Muscle of leg (tissue), 11 donors: Measurements from ENCODE around the gene TRABD2B. TPM values are rescaled to one million over a fixed set of nuclear protein-coding genes. Genes with fewer than 3 reads are reported as not detected.

Experiments
- DNase-seq: peaks from one replicate; pipeline ENCODE4 v3.0.0; 2013
- H3K27ac ChIP-seq: one replicate; pipeline ENCODE4 v1.5.1; 2013; ENCODE audit warnings: mild to moderate bottlenecking, low read length, control low read depth
- H3K27me3 ChIP-seq: one replicate; pipeline ENCODE4 v1.6.1; 2013; ENCODE audit warnings: low read length; ENCODE audit not compliant: control insufficient read depth, insufficient read depth
- H3K36me3 ChIP-seq: one replicate; pipeline ENCODE4 v1.6.1; 2013; ENCODE audit warnings: low read length; ENCODE audit not compliant: control insufficient read depth, insufficient read depth
- H3K4me1 ChIP-seq: one replicate; pipeline ENCODE4 v1.6.1; 2013; ENCODE audit warnings: low read length; ENCODE audit not compliant: control insufficient read depth, insufficient read depth
- H3K4me3 ChIP-seq: one replicate; pipeline ENCODE4 v1.5.1; 2013; ENCODE audit warnings: low read length, control low read depth
- H3K9me3 ChIP-seq: replicated peaks from 2 replicates; pipeline ENCODE4 v1.6.1; 2013; ENCODE audit warnings: low read depth, low read length; ENCODE audit not compliant: control insufficient read depth
- WGBS: methylation state at CpG from one replicate; pipeline ENCODE4 v1.1.5; 2013; ENCODE audit warnings: missing lambda C conversion rate; ENCODE audit not compliant: insufficient coverage; 5-methylcytosine and 5-hydroxymethylcytosine counted together
- polyA plus RNA-seq, 8 donors: library from polyadenylated mRNA; unstranded; fragments of 120-200 nt; gene quantifications; one replicate each; pipeline versions ENCODE4 v1.2.1 to v1.2.3, GENCODE V29; 2013; ENCODE audit warnings: inconsistent platforms in 1 of 8, low replicate concordance in 1 of 8; ENCODE audit not compliant: insufficient read length in 8 of 8, insufficient read depth in 1 of 8
- total RNA-seq: library from RNA; stranded (reverse); fragments of 120-200 nt; gene quantifications from one replicate; pipeline ENCODE4 v1.2.4, GENCODE V29; 2013

The TRABD2B gene
- total and polyA plus RNA-seq, 9 donors, result 1.1 to 7.0 (median 4.4) TPM

- DNase-seq, result no peak
- 80% methylated on average over 1 of the region's 2 CpGs for WGBS
- H3K36me3 ChIP-seq, result no peaks in the 10 kb centered on the region
- H3K9me3 ChIP-seq, result no peaks in the 10 kb centered on the region
- H3K27me3 ChIP-seq, result peaks cover 40% of the 10 kb centered on the region
- no peak overlapping the region for H3K27ac ChIP-seq
- no peak overlapping the region for H3K4me3 ChIP-seq
- peaks cover 11% of the 10 kb centered on the region for H3K4me1 ChIP-seq
Measured at GRCh38 chr1:47729685-47730084, 267.5 kb downstream of the TRABD2B start.

GRCh38 chr1:47727697-47728085, 269.5 kb downstream of the TRABD2B start:
- H3K36me3 ChIP-seq, result no peaks in the 10 kb centered on the region
- H3K9me3 ChIP-seq, result no peaks in the 10 kb centered on the region
- H3K4me1 ChIP-seq, result peaks cover 11% of the 10 kb centered on the region
- 60% methylated on average over 2 of the region's 5 CpGs for WGBS
- no peak overlapping the region for H3K27ac ChIP-seq
- H3K4me3 ChIP-seq, result no peak overlapping the region
- no peak for DNase-seq
- H3K27me3 ChIP-seq, result peaks cover 56% of the 10 kb centered on the region

GRCh38 chr1:47727051-47727696, 270.0 kb downstream of the TRABD2B start:
- peaks cover 11% of the 10 kb centered on the region for H3K4me1 ChIP-seq
- DNase-seq, result no peak
- H3K27ac ChIP-seq, result no peak overlapping the region
- H3K36me3 ChIP-seq, result no peaks in the 10 kb centered on the region
- H3K4me3 ChIP-seq, result no peak overlapping the region
- 50% methylated on average over 5 of the region's 8 CpGs for WGBS
- H3K9me3 ChIP-seq, result no peaks in the 10 kb centered on the region
- H3K27me3 ChIP-seq, result peaks cover 61% of the 10 kb centered on the region

- peak; percentile 80 for DNase-seq
- WGBS, result 5% methylated on average over 12 of the region's 22 CpGs
- peaks cover 11% of the 10 kb centered on the region for H3K4me1 ChIP-seq
- no peak overlapping the region for H3K4me3 ChIP-seq
- no peaks in the 10 kb centered on the region for H3K9me3 ChIP-seq
- H3K36me3 ChIP-seq, result no peaks in the 10 kb centered on the region
- peaks cover 60% of the 10 kb centered on the region for H3K27me3 ChIP-seq
- no peak overlapping the region for H3K27ac ChIP-seq
Measured at GRCh38 chr1:47725992-47726855, 271.0 kb downstream of the TRABD2B start.

GRCh38 chr1:47725511-47725991, 271.6 kb downstream of the TRABD2B start:
- no peak overlapping the region for H3K4me3 ChIP-seq
- no peak overlapping the region for H3K27ac ChIP-seq
- 18% methylated on average over 9 of the region's 13 CpGs for WGBS
- no peaks in the 10 kb centered on the region for H3K36me3 ChIP-seq
- no peaks in the 10 kb centered on the region for H3K9me3 ChIP-seq
- no peak for DNase-seq
- peaks cover 11% of the 10 kb centered on the region for H3K4me1 ChIP-seq
- peaks cover 62% of the 10 kb centered on the region for H3K27me3 ChIP-seq

GRCh38 chr1:47725000-47725473, 272.1 kb downstream of the TRABD2B start:
- H3K27me3 ChIP-seq, result peaks cover 62% of the 10 kb centered on the region
- WGBS, result under 1% methylated on average over 45 of the region's 45 CpGs
- no peaks in the 10 kb centered on the region for H3K36me3 ChIP-seq
- H3K4me1 ChIP-seq, result peaks cover 11% of the 10 kb centered on the region
- DNase-seq, result no peak
- H3K27ac ChIP-seq, result no peak overlapping the region
- no peaks in the 10 kb centered on the region for H3K9me3 ChIP-seq
- H3K4me3 ChIP-seq, result no peak overlapping the region

GRCh38 chr1:47724432-47724999, 272.7 kb downstream of the TRABD2B start:
- H3K27ac ChIP-seq, result no peak overlapping the region
- H3K4me1 ChIP-seq, result peaks cover 11% of the 10 kb centered on the region
- 64% methylated on average over 10 of the region's 13 CpGs for WGBS
- H3K4me3 ChIP-seq, result no peak overlapping the region
- H3K9me3 ChIP-seq, result no peaks in the 10 kb centered on the region
- H3K36me3 ChIP-seq, result no peaks in the 10 kb centered on the region
- DNase-seq, result no peak
- peaks cover 66% of the 10 kb centered on the region for H3K27me3 ChIP-seq

GRCh38 chr1:47722909-47723580, 274.1 kb downstream of the TRABD2B start:
- no peak overlapping the region for H3K27ac ChIP-seq
- H3K4me1 ChIP-seq, result peaks cover 11% of the 10 kb centered on the region
- H3K27me3 ChIP-seq, result peaks cover 66% of the 10 kb centered on the region
- WGBS, result 73% methylated on average over 10 of the region's 11 CpGs
- H3K4me3 ChIP-seq, result no peak overlapping the region
- H3K9me3 ChIP-seq, result no peaks in the 10 kb centered on the region
- DNase-seq, result no peak
- no peaks in the 10 kb centered on the region for H3K36me3 ChIP-seq

GRCh38 chr1:47722101-47722500, 275.1 kb downstream of the TRABD2B start:
- Histone ChIP-seq H3K27me3 (peaks cover 58% of the 10 kb centered on the region), H3K27ac (no peak overlapping the region), H3K36me3 (no peaks in the 10 kb centered on the region), H3K9me3 (no peaks in the 10 kb centered on the region), H3K4me3 (no peak overlapping the region), H3K4me1 (peaks cover 11% of the 10 kb centered on the region)
- DNase-seq, result no peak
- WGBS, result 79% methylated on average over 4 of the region's 8 CpGs
